Measurements from ENCODE around the gene CGNL1.

DNA sequence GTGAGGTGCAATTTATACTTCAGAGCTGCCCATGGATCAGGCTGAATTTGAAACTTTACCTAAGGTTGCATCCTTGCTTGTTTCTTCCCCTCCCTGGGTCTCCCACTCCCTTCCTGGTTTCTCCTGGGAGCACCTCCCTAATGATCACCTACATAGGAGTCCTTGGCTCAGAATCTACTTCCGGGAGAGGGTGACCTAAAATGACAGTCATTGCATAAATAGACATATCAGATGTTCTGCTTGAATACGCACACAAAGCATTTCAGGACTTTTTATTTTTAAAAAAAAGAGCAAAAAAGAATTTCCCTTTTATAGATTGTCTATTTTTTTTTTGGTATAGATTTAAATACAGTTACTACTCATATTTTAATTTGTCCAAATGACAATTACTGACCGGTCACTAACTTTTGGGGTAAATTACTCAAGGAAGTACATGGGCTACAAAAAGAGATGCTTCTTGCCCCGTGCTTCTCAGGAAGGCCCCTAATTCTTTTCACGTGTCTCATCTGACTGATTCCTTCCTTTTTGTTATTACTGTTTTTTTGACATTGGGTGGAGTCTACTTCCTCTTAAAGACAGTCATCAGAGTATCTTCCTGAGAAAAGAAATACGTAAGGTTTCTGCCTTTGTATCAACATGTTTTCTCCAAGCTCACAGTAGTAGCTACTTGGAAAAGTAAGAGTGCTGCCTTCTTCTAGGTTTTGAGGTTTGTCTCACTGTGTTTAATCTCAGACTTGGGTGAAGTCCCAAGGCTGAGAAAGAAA, 210.5 kb downstream of the CGNL1 start:
- TF ChIP-seq, protein P1, sequence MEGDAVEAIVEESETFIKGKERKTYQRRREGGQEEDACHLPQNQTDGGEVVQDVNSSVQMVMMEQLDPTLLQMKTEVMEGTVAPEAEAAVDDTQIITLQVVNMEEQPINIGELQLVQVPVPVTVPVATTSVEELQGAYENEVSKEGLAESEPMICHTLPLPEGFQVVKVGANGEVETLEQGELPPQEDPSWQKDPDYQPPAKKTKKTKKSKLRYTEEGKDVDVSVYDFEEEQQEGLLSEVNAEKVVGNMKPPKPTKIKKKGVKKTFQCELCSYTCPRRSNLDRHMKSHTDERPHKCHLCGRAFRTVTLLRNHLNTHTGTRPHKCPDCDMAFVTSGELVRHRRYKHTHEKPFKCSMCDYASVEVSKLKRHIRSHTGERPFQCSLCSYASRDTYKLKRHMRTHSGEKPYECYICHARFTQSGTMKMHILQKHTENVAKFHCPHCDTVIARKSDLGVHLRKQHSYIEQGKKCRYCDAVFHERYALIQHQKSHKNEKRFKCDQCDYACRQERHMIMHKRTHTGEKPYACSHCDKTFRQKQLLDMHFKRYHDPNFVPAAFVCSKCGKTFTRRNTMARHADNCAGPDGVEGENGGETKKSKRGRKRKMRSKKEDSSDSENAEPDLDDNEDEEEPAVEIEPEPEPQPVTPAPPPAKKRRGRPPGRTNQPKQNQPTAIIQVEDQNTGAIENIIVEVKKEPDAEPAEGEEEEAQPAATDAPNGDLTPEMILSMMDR (IDR thresholded peaks at IDR 0.05): no peak
- TF ChIP-seq POLR2A (IDR thresholded peaks at IDR 0.05): no peak
